SK-N-SH (cell line): Measurements from ENCODE around the gene HOXC6. TPM values are rescaled to one million over a fixed set of nuclear protein-coding genes. Genes with fewer than 3 reads are reported as not detected.

ENCODE experiments used
- CTCF ChIA-PET: fragments of 300-600, 350-600 bp; formaldehyde crosslinking; extraction: SDS; loops from one replicate; lab custom pipeline; 2021; lab: Yijun Ruan, JAX
- POLR2A ChIA-PET: fragments of 350-600 bp; sonication (Branson Sonifier 250); formaldehyde crosslinking; extraction: SDS; loops from one replicate; lab custom pipeline; 2020; ENCODE audit warnings: antibody characterized with exemption, inconsistent platforms; lab: Yijun Ruan, JAX
- DNase-seq: peaks from one replicate; pipeline ENCODE4 v3.0.0; 2012
- H2AFZ ChIP-seq: fragments of 200-600 bp; sonication (generic); 2 replicates; pipeline ENCODE4 v1.8.1; 2016; ENCODE audit warnings: antibody characterized with exemption, mild to moderate bottlenecking, low read depth
- H3F3A ChIP-seq: fragments of 200-600 bp; sonication (generic); replicated peaks from 2 replicates; pipeline ENCODE3; 2016; ENCODE audit warnings: antibody characterized with exemption, mild to moderate bottlenecking; ENCODE audit not compliant: insufficient read depth
- H3K27ac ChIP-seq, 2 experiments: fragments of 200-500 bp in 1 of 2; fragments of 200-600 bp in 1 of 2; sonication (Bioruptor generic) in 1 of 2; sonication (generic), shearing (Covaris generic) in 1 of 2; 2 replicates each; pipeline versions ENCODE4 v1.5.1 to v1.6.1; 2014 to 2016; ENCODE audit warnings: low read depth in 2 of 2, inconsistent platforms in 1 of 2, low read length in 1 of 2, mild to moderate bottlenecking in 1 of 2, mixed read lengths in 1 of 2
- H3K27me3 ChIP-seq: fragments of 200-600 bp; sonication (generic), shearing (Covaris generic); 2 replicates; pipeline ENCODE4 v1.6.1; 2016; ENCODE audit warnings: mixed run types; ENCODE audit not compliant: insufficient read depth
- H3K36me3 ChIP-seq, 2 experiments: fragments of 200-500 bp in 1 of 2; fragments of 200-600 bp in 1 of 2; sonication (Bioruptor generic) in 1 of 2; sonication (generic) in 1 of 2; replicated peaks in 1 of 2; 2 replicates each; pipeline versions ENCODE3 to v1.5.1; 2014 to 2016; ENCODE audit warnings: low read length in 1 of 2, mild to moderate bottlenecking in 1 of 2; ENCODE audit not compliant: insufficient read depth in 2 of 2, control insufficient read depth in 1 of 2
- H3K4me1 ChIP-seq, 2 experiments: fragments of 200-500 bp in 1 of 2; fragments of 200-600 bp in 1 of 2; sonication (Bioruptor generic) in 1 of 2; sonication (generic), shearing (Covaris generic) in 1 of 2; 2 replicates each; pipeline versions ENCODE4 v1.5.1 to v1.6.1; 2014 to 2016; ENCODE audit warnings: low read depth in 1 of 2, low read length in 1 of 2, mixed run types in 1 of 2; ENCODE audit not compliant: insufficient read depth in 2 of 2, control insufficient read depth in 1 of 2
- H3K4me2 ChIP-seq: fragments of 200-600 bp; sonication (generic), shearing (Covaris generic); 2 replicates; pipeline ENCODE4 v1.6.1; 2017; ENCODE audit warnings: mixed run types
- H3K4me3 ChIP-seq, 2 experiments: fragments of 200-500 bp in 1 of 2; fragments of 200-600 bp in 1 of 2; sonication (Bioruptor generic) in 1 of 2; sonication (generic), shearing (Covaris generic) in 1 of 2; 2 replicates each; pipeline versions ENCODE4 v1.5.1 to v1.8.1; 2014 to 2016; ENCODE audit warnings: low read depth in 2 of 2, inconsistent platforms in 1 of 2, low read length in 1 of 2, mild to moderate bottlenecking in 1 of 2, mixed read lengths in 1 of 2, moderate library complexity in 1 of 2
- H3K79me2 ChIP-seq: fragments of 200-600 bp; sonication (generic); 2 replicates; pipeline ENCODE4 v1.8.1; 2017; ENCODE audit warnings: mild to moderate bottlenecking; ENCODE audit not compliant: insufficient read depth
- H3K9ac ChIP-seq: fragments of 200-600 bp; sonication (generic); 2 replicates; pipeline ENCODE4 v1.6.1; 2017; ENCODE audit warnings: mixed run types
- H3K9me2 ChIP-seq: fragments of 200-600 bp; sonication (generic); 2 replicates; pipeline ENCODE4 v1.6.1; 2017; ENCODE audit warnings: mixed run types
- H3K9me3 ChIP-seq: fragments of 200-600 bp; sonication (generic); 2 replicates; pipeline ENCODE4 v1.6.1; 2017; ENCODE audit warnings: mixed run types, mild to moderate bottlenecking, moderate library complexity
- H4K20me1 ChIP-seq: fragments of 200-600 bp; sonication (generic); 2 replicates; pipeline ENCODE4 v1.6.1; 2017; ENCODE audit warnings: mild to moderate bottlenecking, mixed run types; ENCODE audit not compliant: insufficient read depth
- ELF1 ChIP-seq: IDR thresholded peaks from 2 replicates; pipeline ENCODE4 v1.4.0; 2012
- EZH2phosphoT487 ChIP-seq: fragments of 200-600 bp; sonication (generic); IDR thresholded peaks from 2 replicates; pipeline ENCODE4 v1.6.1; 2017; ENCODE audit warnings: low read depth, mixed run types, mild to moderate bottlenecking, antibody characterized with exemption, moderate library complexity, borderline replicate concordance
- FOXJ3 ChIP-seq: sonication (generic); formaldehyde crosslinking; IDR thresholded peaks from 2 replicates; pipeline ENCODE4 v1.5.1; 2020; ENCODE audit warnings: mild to moderate bottlenecking, missing genetic modification reagents
- GABPA ChIP-seq: IDR thresholded peaks from 2 replicates; pipeline ENCODE4 v1.4.0; 2012; ENCODE audit warnings: low read depth, mild to moderate bottlenecking
- GATA2 ChIP-seq: sonication (generic); formaldehyde crosslinking; IDR thresholded peaks from 2 replicates; pipeline ENCODE4 v1.5.0; 2020; ENCODE audit warnings: mild to moderate bottlenecking, missing genetic modification reagents
- MEF2A ChIP-seq: IDR thresholded peaks from 2 replicates; pipeline ENCODE4 v1.4.0; 2012; ENCODE audit warnings: low read depth, borderline replicate concordance
- NRF1 ChIP-seq: IDR thresholded peaks from 2 replicates; pipeline ENCODE4 v1.6.1; 2012; ENCODE audit warnings: low read depth, mild to moderate bottlenecking, low read length
- POLR2AphosphoS5 ChIP-seq: IDR thresholded peaks from 2 replicates; pipeline ENCODE4 v1.6.1; 2012; ENCODE audit warnings: low read depth, low read length
- RAD21 ChIP-seq: IDR thresholded peaks from 2 replicates; pipeline ENCODE4 v1.6.1; 2012; ENCODE audit warnings: mild to moderate bottlenecking, low read length
- RCOR1 ChIP-seq: fragments of 150-350 bp; IDR thresholded peaks from 2 replicates; pipeline ENCODE4 v1.6.1; 2017; ENCODE audit warnings: antibody characterized with exemption, low read length
- RFX5 ChIP-seq: IDR thresholded peaks from 2 replicates; pipeline ENCODE4 v1.6.1; 2012; ENCODE audit warnings: mild to moderate bottlenecking, improper control_type of control experiment, low read length
- RXRA ChIP-seq: IDR thresholded peaks from 2 replicates; pipeline ENCODE4 v1.4.0; 2012; ENCODE audit warnings: low read depth, mild to moderate bottlenecking, borderline replicate concordance
- SIN3A ChIP-seq: IDR thresholded peaks from 2 replicates; pipeline ENCODE4 v1.6.1; 2012; ENCODE audit warnings: low read depth, mild to moderate bottlenecking, low read length, moderate library complexity, borderline replicate concordance
- TAF1 ChIP-seq: IDR thresholded peaks from 2 replicates; pipeline ENCODE4 v1.6.1; 2012; ENCODE audit warnings: low read depth, mild to moderate bottlenecking, low read length, moderate library complexity, borderline replicate concordance
- TCF12 ChIP-seq: IDR thresholded peaks from 2 replicates; pipeline ENCODE4 v1.4.0; 2012
- TEAD4 ChIP-seq: IDR thresholded peaks from 2 replicates; pipeline ENCODE4 v1.4.0; 2012; ENCODE audit warnings: mild to moderate bottlenecking, borderline replicate concordance; ENCODE audit not compliant: insufficient read depth
- YY1 ChIP-seq: IDR thresholded peaks from 2 replicates; pipeline ENCODE4 v1.4.0; 2012; ENCODE audit warnings: low read depth, mild to moderate bottlenecking
- WGBS: methylation state at CpG from one replicate; pipeline ENCODE4 v1.1.6; 2017; ENCODE audit warnings: low lambda C conversion rate; 5-methylcytosine and 5-hydroxymethylcytosine counted together
- polyA plus RNA-seq, 3 experiments: library from polyadenylated mRNA; depleted of rRNA; stranded (reverse); fragments of >200 nt; gene quantifications; 2 replicates each; pipeline ENCODE4 v1.2.3, GENCODE V29; 2012
- TF ChIP-seq, protein P1 (sequence below): IDR thresholded peaks from 2 replicates; pipeline ENCODE4; 2012
- TF ChIP-seq, protein P2 (sequence below): IDR thresholded peaks from 2 replicates; pipeline ENCODE4 v1.4.0; 2012; ENCODE audit warnings: low read depth
- TF ChIP-seq, protein P3 (sequence below): IDR thresholded peaks from 2 replicates; pipeline ENCODE4 v1.4.0; 2012; ENCODE audit warnings: low read depth, borderline replicate concordance

HOXC6 gene
- polyA plus RNA-seq, 1 of the 3 experiments (the other 2 are of a cell fraction) = 9.1 TPM

DNA sequence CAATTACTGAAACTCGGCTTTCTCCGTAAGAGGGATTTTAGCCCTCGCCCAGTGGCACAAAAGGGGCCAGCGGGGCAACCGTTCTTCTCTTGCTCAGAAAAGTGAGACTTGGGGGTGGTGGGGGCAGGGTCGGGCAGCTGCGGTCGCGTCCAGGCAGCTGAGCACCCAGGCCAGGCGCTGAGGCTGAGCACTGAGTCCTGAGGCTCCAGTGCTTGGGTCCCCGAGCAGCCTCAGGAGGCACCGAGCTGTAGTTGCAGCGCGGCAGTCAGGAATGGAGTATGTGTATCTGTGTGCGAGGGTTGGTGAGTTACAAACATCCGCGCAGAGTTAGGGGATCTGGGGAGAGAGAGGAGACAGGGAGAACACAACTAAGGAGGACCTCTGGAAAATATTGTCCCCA, 4.1 kb upstream of the HOXC6 start:
- Histone ChIP-seq H3F3A (peaks cover 6% of the 10 kb centered on the region), H3K9me2 (no peaks in the 10 kb centered on the region), H3K27ac (no peak overlapping the region; a peak in 1 of 4 replicates)
- POLR2A ChIA-PET = no interaction called here
- 89% methylated on average over 17 of the region's 17 CpGs for WGBS
- no peak for TF ChIP-seq MEF2A
- TF ChIP-seq RCOR1 = no peak
- TF ChIP-seq, protein P1, sequence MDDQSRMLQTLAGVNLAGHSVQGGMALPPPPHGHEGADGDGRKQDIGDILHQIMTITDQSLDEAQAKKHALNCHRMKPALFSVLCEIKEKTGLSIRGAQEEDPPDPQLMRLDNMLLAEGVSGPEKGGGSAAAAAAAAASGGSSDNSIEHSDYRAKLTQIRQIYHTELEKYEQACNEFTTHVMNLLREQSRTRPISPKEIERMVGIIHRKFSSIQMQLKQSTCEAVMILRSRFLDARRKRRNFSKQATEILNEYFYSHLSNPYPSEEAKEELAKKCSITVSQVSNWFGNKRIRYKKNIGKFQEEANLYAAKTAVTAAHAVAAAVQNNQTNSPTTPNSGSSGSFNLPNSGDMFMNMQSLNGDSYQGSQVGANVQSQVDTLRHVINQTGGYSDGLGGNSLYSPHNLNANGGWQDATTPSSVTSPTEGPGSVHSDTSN = no peak
- no peak for TF ChIP-seq POLR2AphosphoS5
- no peak for TF ChIP-seq GABPA
- TF ChIP-seq TEAD4 = no peak
- no peak for TF ChIP-seq TAF1
- no peak for TF ChIP-seq GATA2 (CRISPR knock-in tag)
- TF ChIP-seq RFX5 = no peak
- no peak for TF ChIP-seq RXRA
- TF ChIP-seq TCF12 = no peak
- TF ChIP-seq, protein P2, sequence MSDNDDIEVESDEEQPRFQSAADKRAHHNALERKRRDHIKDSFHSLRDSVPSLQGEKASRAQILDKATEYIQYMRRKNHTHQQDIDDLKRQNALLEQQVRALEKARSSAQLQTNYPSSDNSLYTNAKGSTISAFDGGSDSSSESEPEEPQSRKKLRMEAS = no peak
- TF ChIP-seq, protein P3, sequence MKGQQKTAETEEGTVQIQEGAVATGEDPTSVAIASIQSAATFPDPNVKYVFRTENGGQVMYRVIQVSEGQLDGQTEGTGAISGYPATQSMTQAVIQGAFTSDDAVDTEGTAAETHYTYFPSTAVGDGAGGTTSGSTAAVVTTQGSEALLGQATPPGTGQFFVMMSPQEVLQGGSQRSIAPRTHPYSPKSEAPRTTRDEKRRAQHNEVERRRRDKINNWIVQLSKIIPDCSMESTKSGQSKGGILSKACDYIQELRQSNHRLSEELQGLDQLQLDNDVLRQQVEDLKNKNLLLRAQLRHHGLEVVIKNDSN = no peak
- TF ChIP-seq, all 33 proteins: peak for 0
- no peak for DNase-seq
- CTCF ChIA-PET = interaction anchor here (0.8 to 23.2 kb wide), 15 partner anchors 8 to 376 kb away, joined by 3 to 548 read pairs (median 6); partner anchors contain the start of genes HOXC10, HOXC5, HOXC8 and HOXC9
- no peak overlapping the region for H3K9ac ChIP-seq
- H3K4me1 ChIP-seq = peaks cover 7 to 42% of the 10 kb centered on the region in 2 experiments; a peak in 2 of 4 replicates
- no peak overlapping the region for H3K4me2 ChIP-seq
- H2AFZ ChIP-seq = no peak overlapping the region
- H3K27me3 ChIP-seq = no peaks in the 10 kb centered on the region
- no peaks in the 10 kb centered on the region for H3K36me3 ChIP-seq
- 0 out of 2 replicates have a peak, but pooled peaks cover 3% of the 10 kb centered on the region for H3K79me2 ChIP-seq
- no peak overlapping the region for H3K4me3 ChIP-seq
- no peaks in the 10 kb centered on the region for H3K9me3 ChIP-seq
- no peaks in the 10 kb centered on the region for H4K20me1 ChIP-seq

DNA sequence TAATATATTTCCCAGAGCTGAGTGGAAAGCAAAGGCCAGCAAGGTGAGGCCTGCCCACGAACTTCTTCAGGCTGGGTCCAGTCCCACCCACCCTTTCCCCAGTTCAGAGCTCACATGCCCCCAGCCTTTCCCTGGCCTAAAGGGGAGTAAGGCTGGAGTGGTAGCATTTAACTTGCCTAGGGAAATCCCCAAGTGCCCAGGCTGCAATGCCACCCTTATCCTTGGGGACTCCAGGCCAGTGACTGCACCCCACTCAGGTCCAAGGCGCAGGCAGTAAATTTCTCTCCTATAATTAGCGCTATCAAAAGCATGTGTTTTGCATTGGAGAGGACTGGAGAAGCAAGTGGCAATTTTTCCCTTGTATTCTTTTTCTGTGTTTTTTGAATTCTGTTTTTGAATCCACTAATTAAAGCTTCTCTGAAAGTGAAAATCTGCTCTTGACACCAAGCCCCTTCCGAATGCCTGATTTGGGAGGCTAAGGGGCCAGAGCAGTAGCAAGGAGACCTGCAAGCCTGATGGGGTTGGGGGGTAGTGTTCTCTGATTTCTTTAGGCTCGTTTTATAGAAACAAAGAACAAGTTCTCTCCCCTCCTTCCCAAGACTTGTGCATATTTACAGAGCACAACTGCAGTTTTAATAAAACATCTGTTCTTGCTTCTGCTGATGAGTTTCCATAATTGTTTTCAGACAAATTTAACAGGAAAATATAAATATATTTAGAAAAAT, 3.5 kb upstream of the HOXC6 start:
- Histone ChIP-seq H3K27me3 (no peaks in the 10 kb centered on the region), H3K36me3 (no peaks in the 10 kb centered on the region), H3K79me2 (no peaks in the 10 kb centered on the region), H3K9me2 (no peaks in the 10 kb centered on the region), H3K4me3 (no peak overlapping the region), H3K27ac (no peak overlapping the region; a peak in 1 of 4 replicates), H4K20me1 (no peaks in the 10 kb centered on the region), H3K9me3 (no peaks in the 10 kb centered on the region), H3K4me1 (peaks cover 7 to 40% of the 10 kb centered on the region in 2 experiments; a peak in 2 of 4 replicates), H3F3A (peaks cover 3% of the 10 kb centered on the region), H3K4me2 (no peak overlapping the region), H2AFZ (no peak overlapping the region), H3K9ac (no peak overlapping the region)
- CTCF ChIA-PET = interaction anchor here (0.7 to 23.2 kb wide), 12 partner anchors 8 to 313 kb away, joined by 3 to 548 read pairs (median 7); partner anchors contain the start of genes HOXC10, HOXC5, HOXC8 and HOXC9
- no peak for DNase-seq
- WGBS = 79% methylated on average over 5 of the region's 5 CpGs
- TF ChIP-seq EZH2phosphoT487 (no peak), FOXJ3 (CRISPR knock-in tag) (no peak), ELF1 (no peak), RXRA (no peak), POLR2AphosphoS5 (no peak), GATA2 (CRISPR knock-in tag) (no peak), SIN3A (no peak), YY1 (no peak), TCF12 (no peak), RAD21 (no peak), NRF1 (no peak), TAF1 (no peak)
- POLR2A ChIA-PET = no interaction called here
